K562 (cell line): ENCODE data around the gene TBCC.
A peak's percentile ranks its signal among the peaks of the same experiment; 100 is the strongest.

Source experiments
- E2F4 ChIP-seq: sonication (generic); formaldehyde crosslinking; IDR thresholded peaks from 2 replicates; pipeline ENCODE4 v1.8.0; 2022; ENCODE audit warnings: mild to moderate bottlenecking, low read depth, missing genetic modification reagents
- FIP1L1 ChIP-seq: fragments of 200-400 bp; formaldehyde crosslinking; IDR thresholded peaks from 2 replicates; pipeline ENCODE4 v1.6.1; 2018; ENCODE audit warnings: mild to moderate bottlenecking, low read depth, low read length; ENCODE audit not compliant: poor library complexity, severe bottlenecking
- HNRNPH1 ChIP-seq: fragments of 200-400 bp; formaldehyde crosslinking; optimal IDR thresholded peaks from 2 replicates; pipeline ENCODE3; 2017; ENCODE audit warnings: low read depth, mild to moderate bottlenecking, low read length, moderate library complexity
- KLF10 ChIP-seq: fragments of 250-450 bp; sonication (Bioruptor Pico); IDR thresholded peaks from 2 replicates; pipeline ENCODE4 v1.6.1; 2021; ENCODE audit warnings: matching md5 sums
- MXI1 ChIP-seq: IDR thresholded peaks from 2 replicates; pipeline ENCODE4 v1.6.1; 2011; ENCODE audit warnings: low read depth, mild to moderate bottlenecking, improper control_type of control experiment, low read length
- YY1 ChIP-seq, 3 experiments: IDR thresholded peaks; 2 replicates each; pipeline ENCODE4 v1.6.1; 2011; ENCODE audit warnings: low read length in 2 of 3, mild to moderate bottlenecking in 2 of 3, moderate library complexity in 2 of 3, borderline replicate concordance in 1 of 3, control low read depth in 1 of 3, low read depth in 1 of 3; ENCODE audit not compliant: insufficient read depth in 3 of 3, insufficient replicate concordance in 2 of 3, control insufficient read depth in 1 of 3, insufficient read length in 1 of 3; ENCODE audit errors: extremely low read depth in 1 of 3
- ZC3H8 ChIP-seq: fragments of 450-650 bp; IDR thresholded peaks from 2 replicates; pipeline ENCODE4 v1.6.1; 2017
- ZFX ChIP-seq: sonication (generic); formaldehyde crosslinking; IDR thresholded peaks from 2 replicates; pipeline ENCODE4 v1.8.0; 2022; ENCODE audit warnings: mild to moderate bottlenecking, missing genetic modification reagents, moderate library complexity
- TF ChIP-seq, protein P1 (sequence below), 3 experiments: IDR thresholded peaks in 2 of 3; conservative IDR thresholded peaks in 1 of 3; 2 replicates each; pipeline ENCODE4 v1.5.1; 2011 to 2012; ENCODE audit warnings: low read length in 3 of 3, mild to moderate bottlenecking in 3 of 3, control low read depth in 2 of 3, improper control_type of control experiment in 1 of 3, inconsistent platforms in 1 of 3, low read depth in 1 of 3, mixed read lengths in 1 of 3, moderate library complexity in 1 of 3; ENCODE audit not compliant: insufficient read depth in 2 of 3
- TF ChIP-seq, protein P2 (sequence below): sonication (generic); formaldehyde crosslinking; IDR thresholded peaks from 2 replicates; pipeline ENCODE4 v1.9.0; 2022; ENCODE audit warnings: mild to moderate bottlenecking, missing genetic modification reagents

GRCh38 chr6:42744351-42744893 lies 1.5 kb downstream of the TBCC start:
- TF ChIP-seq ZC3H8 (no peak), YY1 (IDR thresholded peaks at IDR 0.05; ENCODE audit: borderline replicate concordance in 1 of 3, control insufficient read depth in 1 of 3, extremely low read depth in 1 of 3, insufficient read depth in 3 of 3, insufficient read length in 1 of 3, insufficient replicate concordance in 2 of 3, low read depth in 1 of 3, low read length in 2 of 3) (peak in 2 of 3 experiments; percentile 73 to 89), E2F4 (CRISPR knock-in tag) (no peak), ZFX (no peak), KLF10 (CRISPR knock-in tag) (no peak), MXI1 (no peak), FIP1L1 (no peak), HNRNPH1 (no peak)
- TF ChIP-seq, protein P1, sequence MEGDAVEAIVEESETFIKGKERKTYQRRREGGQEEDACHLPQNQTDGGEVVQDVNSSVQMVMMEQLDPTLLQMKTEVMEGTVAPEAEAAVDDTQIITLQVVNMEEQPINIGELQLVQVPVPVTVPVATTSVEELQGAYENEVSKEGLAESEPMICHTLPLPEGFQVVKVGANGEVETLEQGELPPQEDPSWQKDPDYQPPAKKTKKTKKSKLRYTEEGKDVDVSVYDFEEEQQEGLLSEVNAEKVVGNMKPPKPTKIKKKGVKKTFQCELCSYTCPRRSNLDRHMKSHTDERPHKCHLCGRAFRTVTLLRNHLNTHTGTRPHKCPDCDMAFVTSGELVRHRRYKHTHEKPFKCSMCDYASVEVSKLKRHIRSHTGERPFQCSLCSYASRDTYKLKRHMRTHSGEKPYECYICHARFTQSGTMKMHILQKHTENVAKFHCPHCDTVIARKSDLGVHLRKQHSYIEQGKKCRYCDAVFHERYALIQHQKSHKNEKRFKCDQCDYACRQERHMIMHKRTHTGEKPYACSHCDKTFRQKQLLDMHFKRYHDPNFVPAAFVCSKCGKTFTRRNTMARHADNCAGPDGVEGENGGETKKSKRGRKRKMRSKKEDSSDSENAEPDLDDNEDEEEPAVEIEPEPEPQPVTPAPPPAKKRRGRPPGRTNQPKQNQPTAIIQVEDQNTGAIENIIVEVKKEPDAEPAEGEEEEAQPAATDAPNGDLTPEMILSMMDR (IDR thresholded peaks at IDR 0.05 in 2 of 3, conservative IDR thresholded peaks at IDR 0.05 in 1 of 3; ENCODE audit: insufficient read depth in 2 of 3, low read depth in 1 of 3, low read length in 3 of 3) = peak; percentile 34 to 73 (median 55); a peak in 4 of 6 replicates
- TF ChIP-seq, protein P2, sequence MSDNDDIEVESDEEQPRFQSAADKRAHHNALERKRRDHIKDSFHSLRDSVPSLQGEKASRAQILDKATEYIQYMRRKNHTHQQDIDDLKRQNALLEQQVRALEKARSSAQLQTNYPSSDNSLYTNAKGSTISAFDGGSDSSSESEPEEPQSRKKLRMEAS (CRISPR knock-in tag) = no peak
